RCC 7860 (cell line): ENCODE results near the gene AFF1.
A peak's percentile ranks its signal among the peaks of the same experiment; 100 is the strongest.

ENCODE experiments used
- DNase-seq: peaks from one replicate; pipeline ENCODE4 v3.0.0-alpha.2; 2015; ENCODE audit warnings: low spot score
- FAIRE-seq: peaks from 2 replicates; lab custom pipeline; 2012; peaks lifted over from hg19 to GRCh38; lab: Jason Lieb, UNC

AFF1 gene

DNA sequence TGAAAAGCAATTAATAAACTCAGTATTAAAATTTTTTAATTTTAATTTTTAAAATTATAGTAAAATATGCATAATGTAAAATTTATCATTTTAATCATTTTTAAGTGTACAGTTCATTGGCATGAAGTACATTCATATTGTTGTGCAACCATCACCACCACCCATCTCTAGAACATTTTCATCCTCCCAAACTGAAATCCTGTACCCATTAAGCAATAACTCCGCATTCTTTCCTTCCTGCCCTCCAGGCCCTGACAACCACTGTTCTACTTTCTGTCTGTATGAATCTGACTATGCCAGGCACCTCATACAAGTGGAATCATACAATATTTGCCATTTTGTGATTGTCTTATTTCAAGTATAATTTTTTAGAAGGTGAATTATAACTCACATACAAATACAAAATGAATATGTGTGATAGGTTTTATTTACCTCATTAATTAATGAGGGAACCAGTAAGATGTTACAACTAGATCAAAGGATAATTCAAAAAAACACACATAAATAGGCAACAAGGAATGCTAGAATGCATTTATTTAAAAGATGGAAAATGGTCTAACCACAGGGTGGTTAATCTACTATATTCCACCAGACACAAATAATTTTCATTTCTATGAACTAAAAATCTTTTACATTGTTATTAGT lies 13.1 kb upstream of the AFF1 start:
- FAIRE-seq (no peak), DNase-seq (no peak)

DNA sequence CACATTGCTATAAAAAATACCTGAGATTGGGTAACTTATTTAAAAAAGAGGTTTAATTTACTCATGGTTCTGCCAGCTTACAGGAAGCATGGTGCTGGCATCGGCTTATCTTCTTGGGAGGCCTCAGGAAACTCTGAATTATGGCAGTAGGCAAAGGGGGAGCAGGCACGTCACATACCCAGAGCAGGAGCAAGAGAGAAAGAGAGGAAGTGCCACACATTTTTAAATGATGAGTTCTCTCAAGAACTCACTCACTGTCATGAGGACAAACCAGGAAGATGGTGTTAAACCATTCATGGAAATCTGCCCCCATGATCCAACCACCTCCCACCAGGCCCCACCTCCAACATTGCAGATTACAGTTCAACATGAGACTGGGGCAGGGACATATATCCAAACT lies 10.0 kb upstream of the AFF1 start:
- FAIRE-seq (peak; percentile 73), DNase-seq (peak; percentile 91)

DNA sequence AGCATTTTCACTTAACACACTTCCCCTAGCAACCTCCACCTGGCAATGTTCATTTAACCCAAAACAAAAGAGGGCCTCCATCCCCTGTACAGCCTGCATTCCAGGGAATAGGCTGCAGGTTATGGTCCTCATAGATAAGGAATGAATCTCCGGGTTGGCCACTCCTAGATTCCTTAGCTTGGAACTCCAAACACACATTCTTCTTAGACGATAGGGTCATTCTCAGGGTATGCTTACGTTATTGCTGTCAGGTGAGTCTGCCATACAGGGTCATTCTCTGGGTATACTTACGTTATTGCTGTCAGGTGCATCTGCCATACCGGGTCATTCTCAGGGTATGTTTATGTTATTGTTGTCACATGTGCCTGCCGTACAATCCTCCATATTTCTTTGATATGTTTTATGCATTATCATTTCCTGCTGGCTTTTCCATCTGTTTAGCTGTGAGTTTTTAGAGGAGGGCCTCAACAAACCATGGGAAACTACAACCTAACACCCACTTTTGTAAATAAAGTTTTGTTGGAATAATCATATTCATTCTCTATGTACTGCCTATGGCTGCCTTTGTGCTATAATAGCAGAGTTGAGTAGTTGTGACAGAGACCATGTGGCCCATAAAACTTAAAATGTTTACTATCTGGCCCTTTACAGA lies 8.2 kb upstream of the AFF1 start:
- no peak for FAIRE-seq
- peak; percentile 20 for DNase-seq

DNA sequence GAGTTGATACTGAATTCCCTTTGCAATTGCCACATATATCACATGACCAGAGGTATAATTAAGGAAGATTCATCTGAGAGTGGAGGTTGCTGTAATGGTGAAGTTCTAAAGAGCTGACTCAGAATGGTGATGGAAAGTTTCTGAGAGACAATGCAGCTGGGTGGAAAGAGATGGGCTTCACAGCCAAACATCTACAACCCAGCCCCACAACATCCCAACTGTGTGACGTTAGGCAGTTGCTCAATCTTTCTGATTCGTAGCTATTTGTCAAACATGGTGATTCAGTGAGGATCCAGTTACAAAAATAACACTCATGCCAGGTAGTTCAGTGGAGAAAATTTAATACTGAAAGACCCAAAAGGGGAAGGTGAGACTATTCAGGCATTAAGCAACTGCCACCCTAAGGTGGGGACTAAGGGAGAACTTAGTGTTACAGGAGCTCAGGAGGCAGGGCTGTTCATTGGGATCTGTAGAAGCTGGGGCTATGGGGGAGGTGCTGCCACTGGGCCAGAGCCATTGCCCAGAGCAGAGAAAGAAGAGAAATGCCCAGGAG lies 6.9 kb upstream of the AFF1 start:
- FAIRE-seq, result peak; percentile 69
- peak; percentile 89 for DNase-seq

DNA sequence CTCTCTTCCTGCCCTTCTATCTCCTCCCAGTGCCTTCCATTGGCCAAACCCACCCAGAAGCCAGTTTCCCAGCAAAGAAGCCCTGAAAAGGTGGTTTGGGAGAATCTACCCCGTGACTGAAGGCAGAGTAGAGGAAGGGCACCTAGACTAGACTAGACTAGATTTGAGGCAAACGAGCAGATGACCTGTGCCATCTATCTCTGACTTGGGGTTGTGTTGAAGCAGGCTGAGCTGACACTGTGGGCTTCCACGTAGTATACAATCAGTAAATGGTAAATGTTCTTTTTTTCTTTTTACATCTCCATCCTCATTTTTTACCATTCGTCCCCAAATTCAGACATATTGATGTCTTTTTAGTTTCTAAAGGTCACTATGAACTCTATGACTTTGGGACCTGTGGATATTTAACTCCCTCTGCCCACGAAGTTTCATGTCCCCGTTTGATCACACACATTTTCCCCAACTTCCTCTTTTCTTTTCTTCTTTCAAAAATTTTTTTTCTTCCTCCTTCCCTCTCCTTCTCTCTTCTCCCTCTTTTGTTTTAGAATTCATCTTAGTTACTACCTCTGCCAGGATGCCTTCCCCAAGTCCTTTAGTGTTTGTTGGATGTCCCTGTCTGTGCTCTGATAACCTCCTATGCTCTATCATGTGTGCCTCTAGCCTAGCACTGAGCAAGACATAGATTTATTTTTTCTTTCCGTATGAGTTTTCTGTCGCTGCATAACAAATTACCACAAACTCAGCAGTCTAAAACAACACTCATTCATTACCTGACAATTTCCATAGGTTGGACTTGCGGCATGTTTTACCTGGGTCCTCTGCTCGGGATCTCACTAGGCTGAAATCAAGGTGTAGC lies 6.2 kb upstream of the AFF1 start:
- DNase-seq (no peak), FAIRE-seq (no peak)

DNA sequence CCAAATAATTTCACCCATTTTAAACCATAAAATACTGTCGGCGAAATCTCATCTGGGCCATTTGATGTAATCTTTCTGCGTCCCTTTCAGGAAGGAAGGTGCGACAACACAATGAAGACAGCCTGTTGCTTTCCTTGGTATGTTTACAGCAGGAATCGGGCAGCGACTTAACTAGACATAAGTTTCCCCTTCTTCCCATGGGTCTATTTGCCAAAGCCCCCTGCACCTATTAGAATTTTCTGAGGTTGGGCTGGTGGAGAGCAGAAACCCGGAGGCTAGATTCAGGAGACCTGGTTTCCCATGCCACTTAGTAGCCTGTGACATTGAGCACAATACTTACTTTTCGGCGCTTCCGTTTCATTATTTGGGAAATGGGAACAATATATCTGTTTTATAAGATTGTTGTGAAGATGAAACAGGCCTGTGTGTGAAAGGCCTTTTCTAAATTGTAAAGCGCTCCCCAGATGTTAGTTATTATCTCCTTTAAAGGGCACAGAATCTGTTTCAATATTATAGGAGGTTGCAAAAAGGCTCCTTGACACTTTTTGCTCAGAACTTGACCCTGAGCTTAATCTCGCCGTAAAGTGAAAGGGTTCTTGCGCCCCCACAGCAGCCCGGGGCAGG lies 552 bp upstream of the AFF1 start:
- FAIRE-seq (no peak), DNase-seq (no peak)

DNA sequence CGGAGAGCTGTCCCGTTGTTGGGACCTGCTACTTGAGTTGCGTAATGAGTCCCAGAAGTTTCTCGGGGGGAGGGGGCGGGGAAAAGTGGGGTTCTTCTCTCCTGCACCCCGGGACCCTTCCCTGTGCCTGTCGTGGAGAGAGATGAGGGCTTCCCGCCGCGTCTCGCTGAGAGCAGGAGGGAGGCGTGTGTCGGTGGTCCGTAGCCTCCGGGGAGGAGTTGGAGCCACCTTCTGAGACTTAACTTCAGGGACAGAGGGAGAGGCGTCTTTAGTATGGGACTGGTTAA lies 698 bp downstream of the AFF1 start:
- DNase-seq (no peak), FAIRE-seq (no peak)

DNA sequence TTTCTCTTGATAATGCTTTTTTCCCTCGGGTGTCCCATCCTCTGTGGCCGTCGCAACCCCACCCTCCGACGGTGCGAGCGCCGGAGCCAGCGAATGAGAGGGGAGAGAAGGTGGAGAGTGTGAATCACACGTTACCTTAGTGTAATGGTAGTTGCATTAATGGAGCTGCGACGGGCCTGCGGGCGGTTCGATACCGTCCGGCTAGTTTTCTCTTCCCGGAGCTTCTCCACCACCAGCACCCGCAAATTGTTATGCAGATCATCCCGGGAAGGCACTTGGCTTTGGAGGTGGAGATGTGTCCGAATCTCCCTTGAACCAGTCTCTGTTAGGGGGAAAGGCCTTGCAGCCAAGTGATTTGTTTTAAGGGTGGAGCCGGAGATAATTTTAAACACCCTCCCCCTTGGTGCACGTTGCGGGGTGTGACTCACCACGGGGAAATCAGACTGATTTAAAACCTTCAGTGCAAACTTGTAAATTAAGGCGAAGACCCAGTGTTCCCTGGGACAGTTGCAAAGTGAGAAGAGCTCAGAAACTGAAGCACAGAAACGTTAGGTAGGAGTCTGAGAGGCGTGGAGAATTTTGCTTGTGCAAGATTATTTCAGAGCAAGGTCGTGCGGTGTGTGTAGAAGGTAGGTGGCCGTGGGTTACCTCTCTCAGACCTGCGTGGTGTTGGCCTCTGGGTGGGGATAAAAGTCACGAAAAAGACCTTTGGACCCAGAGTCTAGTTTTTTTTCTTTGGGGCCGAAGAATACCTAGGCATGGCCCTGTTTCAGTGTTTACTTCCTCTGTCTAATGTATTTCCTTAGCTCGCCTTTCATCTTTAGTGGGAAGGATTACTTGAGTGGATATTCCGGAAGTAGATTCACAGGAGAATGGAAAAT lies 1.3 kb downstream of the AFF1 start:
- DNase-seq (peak; percentile 71), FAIRE-seq (peak; percentile 73)

DNA sequence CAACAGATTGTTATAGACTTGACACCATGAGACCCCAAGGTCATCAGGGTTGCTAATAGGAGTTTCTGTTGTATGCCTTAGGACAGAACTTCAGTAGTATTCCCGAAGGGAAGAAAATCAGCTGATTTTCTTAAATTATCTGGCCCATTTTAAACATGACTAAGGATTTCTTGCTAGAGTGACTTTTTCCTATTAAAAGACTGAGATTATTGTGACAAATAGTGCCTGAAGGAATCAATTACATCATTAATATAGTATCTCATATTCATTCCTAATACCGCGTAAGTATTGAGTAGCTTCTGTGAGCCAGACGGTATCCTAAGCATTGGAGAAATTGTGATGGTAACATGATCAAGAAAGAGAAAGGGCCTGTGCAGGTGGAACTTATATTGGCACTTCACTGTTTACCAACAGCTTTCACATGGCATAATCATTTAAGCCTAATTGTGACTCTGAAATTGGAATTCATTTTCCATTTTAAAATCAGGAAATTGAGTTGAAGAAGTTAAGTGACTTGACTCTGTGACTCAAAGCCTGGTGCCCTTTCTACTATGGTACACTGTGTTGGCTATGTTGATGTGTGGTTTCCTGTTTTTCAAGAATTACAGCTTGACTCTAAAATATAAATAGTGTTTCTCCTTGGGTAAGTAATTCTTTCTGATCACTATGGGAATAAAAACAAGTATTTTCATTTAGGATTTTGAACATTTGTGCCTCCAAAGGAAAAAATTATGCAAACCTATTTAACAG lies 4.1 kb downstream of the AFF1 start:
- DNase-seq, result no peak
- no peak for FAIRE-seq

DNA sequence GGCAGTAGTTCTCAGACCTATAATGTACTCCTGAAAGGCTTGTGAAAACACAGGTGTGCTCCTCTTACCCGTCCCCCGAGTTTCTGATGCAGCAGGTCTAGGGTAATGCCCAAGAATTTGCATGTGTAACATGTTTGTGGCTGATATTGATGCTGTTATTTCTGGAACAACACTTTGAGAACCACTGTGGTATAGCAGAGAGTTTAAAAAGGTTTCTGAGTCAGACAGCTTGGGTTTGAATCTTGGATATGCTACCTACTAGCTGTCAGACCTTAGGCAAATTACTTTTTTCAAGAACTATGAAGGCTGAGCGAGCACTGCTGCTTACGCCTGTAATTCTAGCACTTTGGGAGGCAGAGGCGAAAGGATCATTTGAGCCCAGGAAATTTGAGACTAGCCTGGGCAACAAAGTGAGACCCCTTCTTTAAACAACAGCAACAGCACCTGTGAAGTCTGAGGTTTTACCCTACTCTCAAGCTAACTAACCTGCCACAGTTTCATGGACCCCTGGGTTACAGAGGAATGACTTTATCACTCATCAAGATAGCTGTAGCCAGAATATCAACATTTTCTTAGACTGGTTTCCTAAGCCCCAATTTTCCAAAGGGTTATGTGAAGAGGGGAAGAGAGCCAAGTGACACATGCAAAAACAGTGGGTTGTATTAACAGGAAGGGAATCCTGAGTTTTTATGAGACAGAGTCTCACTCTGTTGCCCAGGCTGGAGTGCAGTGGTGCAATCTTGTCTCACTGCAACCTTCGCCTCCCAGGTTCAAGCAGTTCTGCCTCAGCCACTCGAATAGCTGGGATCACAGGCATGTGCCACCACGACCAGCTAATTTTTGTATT lies 5.1 kb downstream of the AFF1 start:
- DNase-seq, result no peak
- no peak for FAIRE-seq

DNA sequence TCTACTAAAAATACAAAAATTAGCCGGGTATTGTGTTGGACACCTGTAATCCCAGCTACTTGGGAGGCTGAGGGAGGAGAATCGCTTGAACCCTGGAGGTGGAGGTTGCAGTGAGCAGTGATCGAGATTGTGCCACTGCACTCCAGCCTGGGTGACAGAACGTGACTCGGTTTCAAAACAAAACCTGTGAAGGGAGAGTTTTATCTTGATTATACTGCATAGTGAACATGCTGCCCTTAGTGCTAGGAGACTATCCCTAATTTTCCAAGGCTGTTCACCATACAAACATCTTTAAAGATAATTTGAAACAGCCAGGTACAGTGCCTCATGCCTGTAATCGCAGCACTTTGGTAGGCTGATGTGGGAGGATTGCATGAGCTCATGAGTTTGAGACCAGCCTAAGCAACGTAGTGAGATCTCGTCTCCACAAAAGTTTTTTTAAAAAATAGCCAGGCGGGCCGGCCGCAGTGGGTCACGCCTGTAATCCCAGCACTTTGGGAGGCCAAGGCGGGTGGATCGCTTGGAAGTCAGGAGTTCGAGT lies 6.2 kb downstream of the AFF1 start:
- no peak for DNase-seq
- no peak for FAIRE-seq

DNA sequence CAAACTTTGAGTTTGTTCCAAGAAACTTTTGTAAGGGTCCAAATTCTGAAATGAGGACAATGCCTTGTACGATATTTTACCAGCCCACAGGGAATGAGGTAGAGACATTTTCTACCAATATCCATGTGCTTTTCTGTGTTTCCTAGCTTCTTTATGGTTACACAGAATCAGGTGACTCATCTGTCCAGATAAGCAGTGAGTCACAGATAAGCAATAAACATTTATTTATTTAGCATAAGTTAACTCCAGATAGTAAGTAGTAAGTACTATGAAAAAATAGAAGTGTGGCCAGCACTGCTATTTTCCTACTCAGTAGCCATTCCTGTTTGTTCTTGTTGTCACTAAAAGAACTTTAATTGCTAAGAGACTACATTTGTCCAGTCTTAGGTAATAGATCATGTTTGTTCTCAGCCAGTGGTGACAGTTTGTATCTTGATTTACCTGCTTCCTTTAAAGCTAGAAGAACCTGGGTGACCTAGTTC lies 7.4 kb downstream of the AFF1 start:
- FAIRE-seq, result no peak

DNA sequence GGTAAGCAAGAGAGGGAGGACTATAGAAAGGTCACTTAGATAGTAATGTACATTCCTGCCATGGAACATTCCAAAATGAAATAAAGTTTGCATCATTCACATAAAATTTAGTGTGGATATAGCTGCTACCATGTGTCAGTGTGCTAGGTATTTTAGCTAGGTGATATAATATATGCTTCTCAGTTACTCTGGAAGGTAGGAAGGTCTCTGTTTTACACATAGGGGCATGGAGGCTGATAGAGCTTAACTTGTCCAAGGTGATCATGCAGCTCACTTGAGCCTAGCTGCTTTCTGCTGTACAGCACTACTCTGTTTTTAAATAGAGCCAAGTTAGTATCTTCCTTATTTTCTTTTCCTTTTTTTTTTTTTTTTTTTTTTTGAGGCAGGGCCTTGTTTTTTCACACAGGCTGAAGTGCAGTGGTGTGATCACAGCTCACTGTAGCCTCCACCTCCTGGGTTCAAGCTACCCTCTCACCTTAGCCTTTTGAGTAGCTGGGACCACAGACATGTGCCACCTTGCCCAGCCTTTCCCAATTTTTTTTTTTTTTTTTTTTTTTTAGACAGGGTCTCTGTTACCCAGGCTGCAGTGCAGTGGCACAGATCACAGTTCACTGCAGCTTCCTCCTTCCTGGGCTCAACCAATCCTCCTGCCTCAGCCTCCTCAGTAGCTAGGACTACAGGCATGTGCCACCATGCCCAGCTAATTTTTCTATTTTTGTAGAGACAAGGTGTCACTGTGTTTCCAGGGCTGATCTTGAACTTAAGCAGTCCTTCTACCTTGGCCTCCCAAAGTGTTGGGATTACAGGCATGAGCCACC lies 10.4 kb downstream of the AFF1 start:
- FAIRE-seq, result no peak
- no peak for DNase-seq

More for the DNA sequence above, 7.4 kb downstream of the AFF1 start:
- DNase-seq, result no peak

DNA sequence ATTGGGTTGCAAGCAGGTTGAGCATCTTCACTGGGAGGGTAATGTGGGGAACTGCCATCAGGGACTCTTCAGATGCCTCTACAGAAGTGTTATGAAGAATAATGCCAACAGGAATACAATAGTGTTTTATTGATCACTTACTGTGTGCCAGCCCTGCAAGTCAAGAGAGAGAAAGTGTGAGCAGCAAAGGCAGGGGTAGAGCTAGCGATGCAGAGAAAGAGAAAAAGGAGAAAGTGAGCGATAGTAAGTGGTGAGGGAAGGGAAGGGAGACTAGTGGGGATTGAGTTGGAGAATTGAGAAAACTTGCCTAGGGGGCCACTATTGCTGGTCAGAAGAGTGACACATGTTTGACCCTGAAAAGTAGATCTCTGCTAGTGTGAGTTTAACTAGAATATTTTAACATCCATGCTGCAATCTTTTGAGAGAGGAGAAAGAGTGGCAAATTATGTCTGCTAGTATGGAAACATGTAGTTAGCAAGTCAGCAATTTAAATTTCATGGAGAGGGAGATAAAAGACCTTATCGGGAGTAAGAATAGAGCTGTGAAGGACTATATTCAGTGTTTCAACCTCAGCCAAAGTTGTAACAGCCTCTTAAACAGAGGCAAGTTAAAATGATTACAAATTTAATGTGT lies 12.2 kb downstream of the AFF1 start:
- DNase-seq, result no peak
- no peak for FAIRE-seq

DNA sequence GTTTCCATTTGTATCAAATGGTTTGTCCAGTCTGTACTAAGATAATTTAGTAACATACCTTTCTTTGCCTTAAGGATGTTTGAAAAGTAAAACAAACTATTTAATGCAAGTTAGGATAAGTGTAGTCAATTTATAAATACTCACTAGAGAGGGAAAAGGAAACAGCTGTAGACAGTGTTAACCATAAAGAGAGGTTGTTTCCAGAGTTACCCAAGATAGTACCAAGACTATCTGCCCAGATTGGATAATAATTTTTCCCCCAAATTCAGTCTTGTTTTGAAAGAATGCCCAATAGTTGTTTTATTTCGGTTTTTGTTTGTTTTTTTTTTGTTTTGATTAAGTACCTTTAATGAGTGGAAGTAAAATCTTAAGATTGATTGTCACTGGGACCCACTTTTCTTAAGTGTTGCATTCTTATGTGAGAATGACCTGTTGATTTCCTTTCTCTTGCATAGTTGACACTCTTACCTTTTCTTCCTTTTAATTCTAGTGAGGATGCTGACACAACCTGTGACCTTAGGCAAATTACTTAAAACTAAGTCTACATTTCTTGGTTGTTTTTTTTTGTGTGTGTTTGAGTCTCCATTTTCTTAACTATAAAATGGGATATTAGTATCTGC lies 12.8 kb downstream of the AFF1 start:
- FAIRE-seq, result no peak
- no peak for DNase-seq

DNA sequence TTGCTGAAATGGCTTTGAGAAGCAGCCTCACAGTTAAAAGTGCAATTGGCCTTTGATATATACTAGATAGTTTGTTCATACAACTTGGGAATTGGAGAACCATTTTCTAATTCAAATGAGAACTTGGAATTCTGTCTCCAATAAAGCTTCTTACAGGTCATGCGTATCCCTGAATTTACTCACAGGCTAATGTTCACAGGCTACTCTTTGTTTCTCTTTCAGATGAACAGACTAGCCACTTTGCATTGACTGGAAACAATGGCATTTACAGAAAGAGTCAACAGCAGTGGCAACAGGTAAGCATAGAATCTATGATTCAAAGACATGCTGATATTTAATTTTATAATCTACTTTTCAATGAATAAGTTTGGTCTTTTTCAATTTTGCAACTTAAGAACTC lies 13.5 kb downstream of the AFF1 start:
- DNase-seq (no peak), FAIRE-seq (no peak)
